ENCODE data around the gene TOR3A.

The TOR3A gene

DNA sequence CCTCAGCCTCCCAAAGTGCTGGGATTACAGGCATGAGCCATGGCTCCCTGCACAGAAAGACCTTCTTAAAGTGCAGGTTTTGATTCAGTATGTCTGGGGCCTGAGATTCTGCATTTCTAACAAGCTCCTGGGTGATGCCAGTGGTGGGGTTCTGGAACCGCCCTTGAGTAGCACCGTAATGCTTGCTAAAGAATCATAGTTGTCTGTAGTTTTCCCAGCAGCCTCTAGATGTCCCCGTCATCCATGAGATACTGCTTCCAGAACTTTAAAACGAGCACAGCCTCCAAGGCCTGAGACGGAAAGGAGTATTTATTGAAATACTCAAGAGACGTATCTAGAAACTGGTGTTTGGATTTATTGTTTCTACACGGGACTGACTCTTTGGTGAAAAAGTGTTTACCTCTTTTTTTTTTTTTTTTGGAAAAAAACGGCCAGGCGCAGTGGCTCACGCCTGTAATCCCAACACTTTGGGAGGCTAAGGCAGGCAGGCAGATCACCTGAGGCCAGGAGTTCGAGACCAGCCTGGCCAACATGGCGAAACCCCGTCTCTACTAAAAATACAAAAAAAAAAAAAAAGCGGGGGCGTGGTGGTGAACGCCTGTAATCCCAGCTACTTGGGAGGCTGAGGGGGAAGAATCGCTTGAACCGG lies 2.6 kb upstream of the TOR3A start:
- TF ChIP-seq, protein P1, sequence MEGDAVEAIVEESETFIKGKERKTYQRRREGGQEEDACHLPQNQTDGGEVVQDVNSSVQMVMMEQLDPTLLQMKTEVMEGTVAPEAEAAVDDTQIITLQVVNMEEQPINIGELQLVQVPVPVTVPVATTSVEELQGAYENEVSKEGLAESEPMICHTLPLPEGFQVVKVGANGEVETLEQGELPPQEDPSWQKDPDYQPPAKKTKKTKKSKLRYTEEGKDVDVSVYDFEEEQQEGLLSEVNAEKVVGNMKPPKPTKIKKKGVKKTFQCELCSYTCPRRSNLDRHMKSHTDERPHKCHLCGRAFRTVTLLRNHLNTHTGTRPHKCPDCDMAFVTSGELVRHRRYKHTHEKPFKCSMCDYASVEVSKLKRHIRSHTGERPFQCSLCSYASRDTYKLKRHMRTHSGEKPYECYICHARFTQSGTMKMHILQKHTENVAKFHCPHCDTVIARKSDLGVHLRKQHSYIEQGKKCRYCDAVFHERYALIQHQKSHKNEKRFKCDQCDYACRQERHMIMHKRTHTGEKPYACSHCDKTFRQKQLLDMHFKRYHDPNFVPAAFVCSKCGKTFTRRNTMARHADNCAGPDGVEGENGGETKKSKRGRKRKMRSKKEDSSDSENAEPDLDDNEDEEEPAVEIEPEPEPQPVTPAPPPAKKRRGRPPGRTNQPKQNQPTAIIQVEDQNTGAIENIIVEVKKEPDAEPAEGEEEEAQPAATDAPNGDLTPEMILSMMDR (IDR thresholded peaks at IDR 0.05): peak; percentile 90
- TF ChIP-seq ZFX (IDR thresholded peaks at IDR 0.05; ENCODE audit: borderline replicate concordance): no peak
- no peak overlapping the region for H3K27ac ChIP-seq

DNA sequence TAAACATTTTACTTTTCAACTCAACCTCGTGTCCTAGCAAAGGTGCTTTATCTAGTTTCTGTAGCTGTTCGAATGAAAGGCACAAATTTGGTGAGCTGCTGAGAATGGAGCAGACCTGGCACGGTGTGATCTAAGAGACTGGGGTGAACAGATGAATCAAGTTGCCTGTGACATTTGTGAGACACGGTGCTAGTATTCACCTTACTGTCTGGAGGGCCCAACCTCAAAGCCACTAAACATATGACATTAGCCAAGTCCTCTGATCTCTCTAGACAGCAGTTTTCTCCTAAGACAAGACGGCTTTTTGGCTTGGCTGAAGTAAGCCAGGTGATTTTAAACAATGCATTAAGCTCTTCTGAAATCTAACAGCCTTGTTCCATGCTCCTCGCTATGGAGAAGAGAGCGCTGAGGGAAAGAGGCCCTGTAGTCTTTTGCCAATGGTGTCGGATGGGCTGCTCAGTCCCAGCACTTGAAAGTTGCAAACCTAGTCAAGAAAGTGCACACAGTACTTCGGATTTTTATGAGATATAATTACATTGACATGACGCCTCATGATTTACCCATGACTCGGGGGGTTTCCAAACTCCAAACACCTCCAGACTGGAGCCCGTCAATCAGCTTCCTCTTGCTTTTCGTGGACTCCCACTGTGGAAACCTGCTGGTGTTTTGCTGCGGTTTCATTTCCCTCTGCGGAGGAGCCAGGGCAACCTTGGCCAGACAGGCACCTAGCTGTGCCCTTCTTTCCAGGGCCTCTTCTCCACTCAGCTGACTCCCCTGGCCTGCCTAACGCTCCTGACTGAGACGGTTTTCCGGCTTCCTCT lies 794 bp upstream of the TOR3A start:
- TF ChIP-seq, protein P1 (IDR thresholded peaks at IDR 0.05): no peak
- no peak for TF ChIP-seq ZFX (IDR thresholded peaks at IDR 0.05; ENCODE audit: borderline replicate concordance)
- H3K27ac ChIP-seq: peak overlapping the region; percentile 90

DNA sequence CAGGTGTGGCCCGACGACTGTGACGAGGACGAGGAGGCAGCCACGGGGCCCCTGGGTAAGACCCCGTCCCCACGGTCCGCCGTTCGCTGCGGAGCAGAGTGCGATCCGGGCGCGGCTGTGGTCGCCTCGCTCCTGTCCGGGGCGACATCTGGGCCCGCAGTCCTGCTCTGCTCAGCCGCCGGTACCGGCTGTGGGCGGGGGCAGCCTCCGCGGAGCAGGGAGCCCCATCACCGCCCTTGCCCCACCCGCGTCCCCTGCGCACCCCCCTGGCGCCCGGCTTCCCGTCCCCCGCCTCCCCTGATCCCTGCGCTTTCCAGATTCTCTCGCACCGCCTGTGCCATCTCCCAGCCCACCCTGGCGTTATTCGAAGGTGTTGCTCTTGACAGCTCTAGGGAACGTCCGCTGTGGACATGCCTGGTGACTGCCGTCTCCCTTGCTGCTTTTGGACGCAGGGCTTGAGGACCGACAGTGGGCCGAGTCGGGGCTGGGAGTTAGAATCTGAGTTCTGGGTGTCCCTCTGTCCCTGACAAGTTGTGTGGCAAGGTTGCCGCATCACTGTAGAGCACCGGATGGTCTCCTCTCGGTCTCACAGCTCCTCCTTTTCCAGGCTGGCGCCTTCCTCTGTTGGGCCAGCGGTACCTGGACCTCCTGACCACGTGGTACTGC lies 596 bp downstream of the TOR3A start:
- TF ChIP-seq, protein P1 (IDR thresholded peaks at IDR 0.05): no peak; the same call in 1 of the 2 replicates
- TF ChIP-seq ZFX (IDR thresholded peaks at IDR 0.05; ENCODE audit: borderline replicate concordance): no peak
- H3K27ac ChIP-seq: peak overlapping the region; percentile 90

DNA sequence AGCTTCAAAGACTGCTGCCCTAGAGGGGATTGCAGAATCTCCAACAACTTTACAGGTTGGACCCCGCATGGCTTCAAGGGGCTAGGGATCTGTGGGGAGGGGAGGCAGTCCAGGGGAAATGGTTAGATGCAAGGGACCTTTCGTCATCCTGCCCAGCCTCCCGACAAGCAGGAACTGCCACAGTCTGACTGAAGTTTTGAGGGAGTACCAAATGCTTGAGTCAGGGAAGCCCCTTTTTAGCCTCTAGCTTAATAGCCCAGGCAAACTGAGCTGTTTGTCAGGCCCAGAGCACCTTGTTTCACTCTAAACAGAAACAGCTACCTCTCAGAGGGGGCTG lies 1.1 kb downstream of the TOR3A start:
- H3K27ac ChIP-seq: peak overlapping the region; percentile 90

DNA sequence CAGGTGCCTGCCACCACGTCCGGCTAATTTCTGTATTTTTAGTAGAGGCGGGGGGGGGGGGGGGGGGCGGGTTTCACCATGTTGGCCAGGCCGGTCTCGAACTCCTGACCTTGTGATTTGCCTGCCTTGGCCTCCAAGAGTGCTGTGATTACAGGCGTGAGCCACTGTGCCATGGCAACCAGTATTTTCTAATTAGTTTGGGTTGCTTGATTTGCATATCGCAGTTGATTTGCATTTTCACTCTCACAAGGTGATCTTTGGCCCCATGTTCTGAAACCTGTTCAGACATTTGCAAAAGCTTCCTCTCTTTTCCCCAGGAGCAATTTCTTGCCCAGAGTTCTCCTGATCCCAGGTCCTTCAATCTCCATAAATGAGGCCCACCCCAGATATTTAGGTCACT lies 1.7 kb downstream of the TOR3A start:
- TF ChIP-seq ZFX (IDR thresholded peaks at IDR 0.05; ENCODE audit: borderline replicate concordance): no peak
- TF ChIP-seq, protein P1 (IDR thresholded peaks at IDR 0.05): no peak
- H3K27ac ChIP-seq: peak overlapping the region; percentile 90

More for the DNA sequence above, 1.1 kb downstream of the TOR3A start:
- TF ChIP-seq ZFX (IDR thresholded peaks at IDR 0.05; ENCODE audit: borderline replicate concordance): no peak
- TF ChIP-seq, protein P1 (IDR thresholded peaks at IDR 0.05): no peak

DNA sequence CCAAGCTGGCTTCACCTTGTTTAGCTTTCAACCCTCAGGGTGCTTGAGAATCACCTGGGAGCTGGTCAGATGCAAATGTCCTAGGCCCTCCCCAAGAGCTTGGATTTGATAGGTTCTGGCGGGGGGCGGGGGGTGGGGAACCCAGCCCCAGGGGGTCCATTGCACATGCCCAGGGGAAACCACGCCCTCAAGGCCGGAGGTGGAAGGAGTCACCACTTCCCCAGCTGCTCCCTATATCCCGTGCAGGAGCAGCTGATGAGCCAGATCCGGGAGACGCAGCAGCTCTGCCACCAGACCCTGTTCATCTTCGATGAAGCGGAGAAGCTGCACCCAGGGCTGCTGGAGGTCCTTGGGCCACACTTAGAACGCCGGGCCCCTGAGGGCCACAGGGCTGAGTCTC lies 5.8 kb downstream of the TOR3A start:
- no peak for TF ChIP-seq ZFX (IDR thresholded peaks at IDR 0.05; ENCODE audit: borderline replicate concordance)
- TF ChIP-seq, protein P1 (IDR thresholded peaks at IDR 0.05): no peak
- H3K27ac ChIP-seq: no peak overlapping the region

All from 22Rv1 (cell line).